WERI-Rb-1 (cell line): ENCODE measurements around the gene OXNAD1.

ENCODE experiments used
- DNase-seq: peaks from one replicate; pipeline ENCODE4 v3.0.0-alpha.2; 2020
- H3K27ac ChIP-seq: fragments of 250-450 bp; sonication (Bioruptor Pico); 2 replicates; pipeline ENCODE4 v1.5.1; 2020; ENCODE audit warnings: mild to moderate bottlenecking, moderate library complexity
- H3K27me3 ChIP-seq: fragments of 250-450 bp; sonication (Bioruptor Pico); 2 replicates; pipeline ENCODE4 v1.5.1; 2021; ENCODE audit warnings: mild to moderate bottlenecking, low read depth, moderate library complexity; ENCODE audit not compliant: insufficient read depth, severe bottlenecking
- H3K36me3 ChIP-seq: fragments of 250-450 bp; sonication (Bioruptor Pico); 2 replicates; pipeline ENCODE4 v1.5.1; 2020; ENCODE audit warnings: mild to moderate bottlenecking, moderate library complexity
- H3K4me3 ChIP-seq: 2 replicates; pipeline ENCODE4 v1.5.1; 2011; ENCODE audit warnings: low read depth, mild to moderate bottlenecking, control low read depth, low read length
- H3K9me3 ChIP-seq: fragments of 250-450 bp; sonication (Bioruptor Pico); 2 replicates; pipeline ENCODE4 v1.5.1; 2021; ENCODE audit warnings: mild to moderate bottlenecking, moderate library complexity; ENCODE audit not compliant: severe bottlenecking
- TF ChIP-seq, protein P1 (sequence below): IDR thresholded peaks from 2 replicates; pipeline ENCODE4 v1.5.1; 2011; ENCODE audit warnings: low read depth, mild to moderate bottlenecking, control low read depth, inconsistent platforms, low read length

Gene OXNAD1

DNA sequence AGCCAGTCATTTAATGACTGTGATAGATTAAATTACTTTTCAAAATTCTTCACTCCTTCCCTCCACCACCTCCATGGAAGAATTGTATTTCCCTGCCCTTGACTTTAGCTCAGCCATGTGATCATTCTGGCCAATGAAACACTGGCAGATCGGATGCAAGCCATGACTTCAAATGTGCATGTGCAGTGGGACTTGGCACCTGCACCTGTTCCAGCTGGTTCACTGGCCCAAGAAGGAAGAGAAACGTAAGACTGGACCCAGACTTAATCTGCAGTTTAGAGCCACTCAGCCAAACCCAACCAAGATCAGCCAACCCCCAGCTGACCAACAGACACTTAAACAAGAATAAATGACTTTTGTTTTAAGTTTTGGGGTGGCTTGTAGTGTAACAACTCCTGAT is 12.0 kb upstream of the OXNAD1 start:
- H3K4me3 ChIP-seq, result no peak overlapping the region
- DNase-seq, result no peak
- no peaks in the 10 kb centered on the region for H3K9me3 ChIP-seq
- TF ChIP-seq, protein P1, sequence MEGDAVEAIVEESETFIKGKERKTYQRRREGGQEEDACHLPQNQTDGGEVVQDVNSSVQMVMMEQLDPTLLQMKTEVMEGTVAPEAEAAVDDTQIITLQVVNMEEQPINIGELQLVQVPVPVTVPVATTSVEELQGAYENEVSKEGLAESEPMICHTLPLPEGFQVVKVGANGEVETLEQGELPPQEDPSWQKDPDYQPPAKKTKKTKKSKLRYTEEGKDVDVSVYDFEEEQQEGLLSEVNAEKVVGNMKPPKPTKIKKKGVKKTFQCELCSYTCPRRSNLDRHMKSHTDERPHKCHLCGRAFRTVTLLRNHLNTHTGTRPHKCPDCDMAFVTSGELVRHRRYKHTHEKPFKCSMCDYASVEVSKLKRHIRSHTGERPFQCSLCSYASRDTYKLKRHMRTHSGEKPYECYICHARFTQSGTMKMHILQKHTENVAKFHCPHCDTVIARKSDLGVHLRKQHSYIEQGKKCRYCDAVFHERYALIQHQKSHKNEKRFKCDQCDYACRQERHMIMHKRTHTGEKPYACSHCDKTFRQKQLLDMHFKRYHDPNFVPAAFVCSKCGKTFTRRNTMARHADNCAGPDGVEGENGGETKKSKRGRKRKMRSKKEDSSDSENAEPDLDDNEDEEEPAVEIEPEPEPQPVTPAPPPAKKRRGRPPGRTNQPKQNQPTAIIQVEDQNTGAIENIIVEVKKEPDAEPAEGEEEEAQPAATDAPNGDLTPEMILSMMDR, result no peak
- no peaks in the 10 kb centered on the region for H3K36me3 ChIP-seq
- no peaks in the 10 kb centered on the region for H3K27me3 ChIP-seq
- no peak overlapping the region for H3K27ac ChIP-seq

DNA sequence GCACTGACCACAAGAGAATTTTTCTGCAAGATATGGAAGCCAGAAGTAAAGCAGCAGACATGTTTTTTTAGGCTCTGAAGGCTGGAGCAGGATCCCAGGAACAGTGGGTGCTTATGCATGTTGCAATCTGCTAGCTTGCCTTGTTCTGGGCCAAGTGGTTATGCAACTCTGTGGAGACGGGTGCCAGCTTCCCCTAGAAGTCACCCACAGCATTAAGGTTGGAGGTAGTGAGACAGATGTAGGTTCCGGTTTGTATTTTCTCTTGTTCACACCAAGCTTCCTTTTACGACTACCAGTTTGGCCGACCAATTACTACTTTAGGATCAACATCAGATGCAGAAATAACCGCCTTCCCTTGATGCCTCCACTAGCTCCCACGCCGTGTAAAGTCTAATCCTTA is 11.4 kb upstream of the OXNAD1 start:
- TF ChIP-seq, protein P1, result no peak

DNA sequence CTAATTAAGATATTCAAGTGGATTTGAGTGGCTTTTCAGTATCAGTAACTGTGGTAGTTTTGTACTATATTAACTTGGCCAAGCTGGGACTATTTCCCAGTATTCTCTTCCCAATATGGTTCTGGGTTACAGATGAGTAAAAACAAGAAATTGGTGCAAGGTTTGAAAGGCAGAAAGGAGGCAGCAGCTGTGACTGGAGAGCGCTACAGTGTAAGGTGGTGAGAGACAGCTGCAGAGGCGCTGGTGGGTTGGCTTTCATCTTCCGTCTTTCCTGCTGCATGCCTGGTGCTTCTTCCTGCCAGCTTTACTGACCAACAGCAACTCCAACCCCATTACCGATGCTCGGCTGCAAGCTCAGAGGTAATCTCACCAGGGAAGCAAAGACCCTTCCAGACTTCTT is 10.1 kb upstream of the OXNAD1 start:
- no peaks in the 10 kb centered on the region for H3K27me3 ChIP-seq
- H3K27ac ChIP-seq, result no peak overlapping the region
- no peak overlapping the region for H3K4me3 ChIP-seq
- H3K36me3 ChIP-seq, result peaks cover 4% of the 10 kb centered on the region
- no peaks in the 10 kb centered on the region for H3K9me3 ChIP-seq
- TF ChIP-seq, protein P1, result no peak
- no peak for DNase-seq

More for the DNA sequence above, 11.4 kb upstream of the OXNAD1 start:
- DNase-seq, result no peak
- Histone ChIP-seq H3K36me3 (no peaks in the 10 kb centered on the region), H3K27me3 (no peaks in the 10 kb centered on the region), H3K4me3 (no peak overlapping the region), H3K9me3 (no peaks in the 10 kb centered on the region), H3K27ac (no peak overlapping the region)

DNA sequence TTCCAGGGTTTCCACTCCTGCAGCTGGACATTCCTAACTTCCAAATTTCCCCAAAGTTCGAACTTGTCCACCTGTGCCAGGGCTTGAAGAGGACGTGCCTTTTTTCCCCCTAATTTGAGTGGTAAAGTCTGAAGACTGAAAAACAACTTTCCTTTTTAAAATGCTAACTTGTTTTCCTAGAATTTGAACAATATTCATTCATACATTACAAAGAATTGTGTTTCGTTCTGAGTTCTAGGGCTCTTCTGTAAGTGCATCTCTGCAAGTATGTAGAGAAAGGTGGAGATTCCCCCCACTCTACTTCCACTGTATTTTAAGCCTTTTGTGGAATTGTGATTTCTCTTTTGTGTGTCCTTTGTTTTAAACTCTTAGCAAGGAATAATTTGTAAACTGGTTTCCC is 9.7 kb upstream of the OXNAD1 start:
- Histone ChIP-seq H3K4me3 (no peak overlapping the region), H3K9me3 (no peaks in the 10 kb centered on the region), H3K36me3 (peaks cover 8% of the 10 kb centered on the region), H3K27me3 (no peaks in the 10 kb centered on the region), H3K27ac (no peak overlapping the region)
- DNase-seq, result no peak
- TF ChIP-seq, protein P1, result no peak

DNA sequence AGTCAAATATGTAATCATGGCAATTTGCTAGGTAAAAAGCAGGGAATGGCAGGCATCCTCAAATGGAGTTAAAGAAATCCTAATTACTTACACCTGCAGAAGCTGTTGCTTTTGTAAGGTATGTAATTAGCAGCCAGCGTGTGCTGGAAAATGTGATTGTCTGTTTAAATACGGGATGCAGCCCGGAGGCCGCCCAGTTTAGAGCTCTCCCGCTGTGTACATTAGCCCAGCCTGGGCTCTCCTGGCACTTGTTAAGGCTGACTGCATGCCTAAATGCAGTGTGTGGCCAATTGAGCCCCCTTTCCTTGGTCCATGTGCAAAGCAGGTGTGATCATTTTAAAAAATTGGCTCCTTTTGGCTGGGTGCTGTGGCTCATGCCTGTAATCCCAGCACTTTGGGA is 9.3 kb upstream of the OXNAD1 start:
- Histone ChIP-seq H3K4me3 (no peak overlapping the region), H3K27me3 (no peaks in the 10 kb centered on the region), H3K36me3 (peaks cover 11% of the 10 kb centered on the region), H3K27ac (no peak overlapping the region), H3K9me3 (no peaks in the 10 kb centered on the region)
- DNase-seq, result no peak
- TF ChIP-seq, protein P1, result no peak

DNA sequence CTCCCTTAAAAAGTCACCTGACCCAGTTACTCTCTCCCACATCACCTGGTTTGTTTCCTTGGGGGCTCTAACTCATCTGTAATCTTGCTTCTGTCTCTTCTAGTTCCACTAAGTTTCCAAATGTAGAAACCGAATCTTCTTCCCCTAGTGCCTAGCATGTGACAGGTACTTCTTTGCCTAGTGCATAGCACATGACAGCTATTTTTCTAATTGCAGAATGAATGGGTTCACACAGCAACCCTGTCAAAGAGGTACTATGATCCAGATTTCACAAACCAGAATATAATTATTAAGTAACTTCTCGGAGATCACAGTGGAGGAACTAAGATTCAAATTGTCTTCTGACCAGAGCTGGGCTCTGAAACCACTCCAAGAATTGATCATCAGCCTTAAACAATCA is 7.7 kb upstream of the OXNAD1 start:
- H3K4me3 ChIP-seq, result no peak overlapping the region

More for the DNA sequence above, 7.7 kb upstream of the OXNAD1 start:
- no peak overlapping the region for H3K27ac ChIP-seq
- no peak for DNase-seq
- no peaks in the 10 kb centered on the region for H3K9me3 ChIP-seq
- no peaks in the 10 kb centered on the region for H3K27me3 ChIP-seq
- H3K36me3 ChIP-seq, result peaks cover 11% of the 10 kb centered on the region
- TF ChIP-seq, protein P1, result no peak
